Esophagus (tissue), 2 donors: ENCODE data around the gene MAP4K2. TPM values are rescaled to one million over a fixed set of nuclear protein-coding genes. Genes with fewer than 3 reads are reported as not detected.

Source experiments
- H3K27ac ChIP-seq, 2 donors: one replicate each; pipeline ENCODE4 v1.5.1; 2013; ENCODE audit warnings: low read depth in 2 of 2, mild to moderate bottlenecking in 2 of 2, inconsistent platforms in 1 of 2, low read length in 1 of 2, moderate library complexity in 1 of 2
- H3K27me3 ChIP-seq, 2 donors: one replicate each; pipeline ENCODE4 v1.6.1; 2013; ENCODE audit warnings: low read length in 2 of 2, control low read depth in 1 of 2, mild to moderate bottlenecking in 1 of 2; ENCODE audit not compliant: insufficient read depth in 2 of 2, control insufficient read depth in 1 of 2
- H3K36me3 ChIP-seq, 2 donors: one replicate each; pipeline ENCODE4 v1.6.1; 2013; ENCODE audit warnings: low read length in 1 of 2; ENCODE audit not compliant: control insufficient read depth in 2 of 2, insufficient read depth in 2 of 2
- H3K4me1 ChIP-seq, 2 donors: one replicate each; pipeline ENCODE4 v1.6.1; 2013; ENCODE audit warnings: low read length in 1 of 2; ENCODE audit not compliant: control insufficient read depth in 2 of 2, insufficient read depth in 2 of 2
- H3K4me3 ChIP-seq, 2 donors: one replicate each; pipeline ENCODE4 v1.5.1; 2013; ENCODE audit warnings: low read length in 2 of 2, mild to moderate bottlenecking in 2 of 2, low read depth in 1 of 2, moderate library complexity in 1 of 2
- H3K9me3 ChIP-seq, 2 donors: one replicate each; pipeline ENCODE4 v1.6.1; 2013; ENCODE audit warnings: mild to moderate bottlenecking in 2 of 2, low read depth in 1 of 2, low read length in 1 of 2, moderate library complexity in 1 of 2; ENCODE audit not compliant: control insufficient read depth in 2 of 2, insufficient read depth in 1 of 2
- WGBS, 2 donors: extraction: QIAGEN DNeasy Blood & Tissue Kit; methylation state at CpG; one replicate each; pipeline ENCODE4 v1.1.7; 2013; 5-methylcytosine and 5-hydroxymethylcytosine counted together
- polyA plus RNA-seq, 2 donors: library from polyadenylated mRNA; stranded (reverse); fragments of 200-250 nt; gene quantifications; one replicate each; pipeline ENCODE4 v1.2.3, GENCODE V29; 2013
- donor health status: healthy with polysubstance abuse.
- donor health status: Bipolar disorder and iron deficiency.

The MAP4K2 gene
- polyA plus RNA-seq, 2 donors = 4.7 to 7.5 TPM

DNA sequence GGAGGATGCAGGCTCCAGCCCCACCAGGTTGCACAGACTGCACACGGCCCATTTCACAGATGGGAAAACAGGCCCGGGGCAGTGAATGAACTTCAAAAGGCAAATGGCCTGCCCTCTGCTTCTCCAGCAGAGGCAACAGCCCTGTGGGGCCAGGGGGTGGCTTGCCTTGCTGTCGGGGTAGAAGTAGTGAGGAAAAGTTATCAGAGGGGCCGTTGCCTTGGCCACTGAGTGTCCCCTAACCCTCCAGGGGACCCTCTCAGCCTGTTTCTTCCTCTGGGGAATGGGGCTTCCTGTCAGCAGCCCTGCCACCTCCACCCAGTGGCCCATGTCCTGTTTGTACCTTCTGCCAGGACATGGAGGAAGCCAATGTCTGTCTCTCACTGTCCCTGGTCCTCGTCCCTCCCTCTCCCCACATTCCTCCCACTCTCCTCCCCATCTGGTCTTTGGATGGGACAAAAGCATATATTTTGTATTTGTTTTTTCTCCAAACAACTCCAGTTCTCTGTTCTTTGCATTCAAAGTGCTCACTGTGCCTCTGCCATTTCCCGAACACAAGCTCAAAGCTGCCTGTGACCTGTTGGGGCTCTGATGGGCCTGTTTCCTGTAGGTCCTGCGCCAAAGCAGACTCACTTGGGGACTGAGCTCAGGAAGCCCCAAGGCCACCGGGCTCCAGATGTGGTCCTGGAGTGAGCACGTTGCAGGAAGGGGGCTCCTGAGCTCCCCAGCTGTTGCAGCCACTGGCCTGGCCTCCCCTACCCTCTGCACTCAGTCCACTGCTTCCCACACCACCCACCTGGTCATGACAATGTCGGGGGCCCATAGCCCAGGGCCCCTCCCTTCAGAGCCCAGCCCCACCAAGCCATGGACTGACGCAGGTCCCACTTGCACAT lies 9.5 kb downstream of the MAP4K2 start:
- Histone ChIP-seq H3K36me3 (peaks cover 0 to 23% of the 10 kb centered on the region in 2 donors), H3K9me3 (no peaks in the 10 kb centered on the region), H3K4me3 (no peak overlapping the region), H3K27me3 (no peaks in the 10 kb centered on the region), H3K27ac (no peak overlapping the region), H3K4me1 (no peaks in the 10 kb centered on the region)
- 74% methylated on average over 11 of the region's 11 CpGs for WGBS, 2 donors

DNA sequence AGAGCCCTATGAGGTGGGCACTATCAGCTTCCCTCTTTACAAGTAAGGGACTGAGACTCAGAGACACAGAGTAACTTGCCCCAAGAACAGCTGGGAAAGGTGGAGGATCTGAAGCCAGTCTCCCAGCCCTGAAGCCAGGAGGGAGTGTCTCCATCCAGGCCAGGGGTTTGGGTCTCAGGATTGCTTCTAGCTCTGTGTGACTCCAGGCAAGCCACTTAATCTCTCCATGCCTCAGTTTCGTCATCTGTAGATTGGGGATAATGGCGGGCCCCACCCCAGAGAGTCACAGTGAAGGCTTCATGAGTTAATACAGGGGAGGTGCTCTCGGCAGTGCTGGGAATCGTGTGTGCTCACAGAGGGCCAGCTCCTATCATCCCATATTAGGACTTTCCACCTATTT lies 10.5 kb downstream of the MAP4K2 start:
- H3K27me3 ChIP-seq = no peaks in the 10 kb centered on the region
- H3K36me3 ChIP-seq = peaks cover 0 to 23% of the 10 kb centered on the region in 2 donors
- H3K9me3 ChIP-seq = no peaks in the 10 kb centered on the region
- H3K27ac ChIP-seq = no peak overlapping the region
- 86 to 92% methylated on average over 4 of the region's 4 CpGs for WGBS, 2 donors
- no peaks in the 10 kb centered on the region for H3K4me1 ChIP-seq
- H3K4me3 ChIP-seq = no peak overlapping the region

DNA sequence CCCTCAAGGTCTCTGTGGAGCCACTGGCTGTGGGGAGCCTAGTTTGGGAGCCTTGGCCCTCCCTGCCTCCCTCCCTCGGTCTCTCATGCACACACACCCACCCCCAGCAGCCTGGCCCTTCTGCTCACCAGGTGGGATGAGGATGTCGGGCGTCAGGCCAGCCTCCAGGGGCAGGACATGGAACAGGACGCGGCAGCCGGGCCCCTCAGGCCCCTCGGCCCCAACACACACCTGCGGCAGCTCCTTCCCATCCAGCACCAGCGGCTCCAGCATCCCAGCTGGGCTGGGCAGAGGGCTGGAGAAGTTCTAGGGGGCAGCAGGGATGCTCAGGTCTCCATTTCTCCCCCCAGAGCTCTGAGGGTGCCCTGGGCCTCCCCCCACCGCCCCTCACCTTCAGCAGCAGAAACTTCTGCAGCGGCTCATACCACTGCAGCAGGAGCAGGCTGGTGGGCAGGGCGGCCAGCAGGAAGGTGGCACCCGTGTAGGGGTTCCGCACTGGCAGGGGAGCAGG lies 11.2 kb downstream of the MAP4K2 start:
- Histone ChIP-seq H3K4me3 (no peak overlapping the region), H3K27me3 (no peaks in the 10 kb centered on the region), H3K27ac (no peak overlapping the region), H3K4me1 (no peaks in the 10 kb centered on the region), H3K36me3 (peaks cover 0 to 19% of the 10 kb centered on the region in 2 donors), H3K9me3 (no peaks in the 10 kb centered on the region)
- WGBS, 2 donors = 85 to 91% methylated on average over 14 of the region's 14 CpGs

DNA sequence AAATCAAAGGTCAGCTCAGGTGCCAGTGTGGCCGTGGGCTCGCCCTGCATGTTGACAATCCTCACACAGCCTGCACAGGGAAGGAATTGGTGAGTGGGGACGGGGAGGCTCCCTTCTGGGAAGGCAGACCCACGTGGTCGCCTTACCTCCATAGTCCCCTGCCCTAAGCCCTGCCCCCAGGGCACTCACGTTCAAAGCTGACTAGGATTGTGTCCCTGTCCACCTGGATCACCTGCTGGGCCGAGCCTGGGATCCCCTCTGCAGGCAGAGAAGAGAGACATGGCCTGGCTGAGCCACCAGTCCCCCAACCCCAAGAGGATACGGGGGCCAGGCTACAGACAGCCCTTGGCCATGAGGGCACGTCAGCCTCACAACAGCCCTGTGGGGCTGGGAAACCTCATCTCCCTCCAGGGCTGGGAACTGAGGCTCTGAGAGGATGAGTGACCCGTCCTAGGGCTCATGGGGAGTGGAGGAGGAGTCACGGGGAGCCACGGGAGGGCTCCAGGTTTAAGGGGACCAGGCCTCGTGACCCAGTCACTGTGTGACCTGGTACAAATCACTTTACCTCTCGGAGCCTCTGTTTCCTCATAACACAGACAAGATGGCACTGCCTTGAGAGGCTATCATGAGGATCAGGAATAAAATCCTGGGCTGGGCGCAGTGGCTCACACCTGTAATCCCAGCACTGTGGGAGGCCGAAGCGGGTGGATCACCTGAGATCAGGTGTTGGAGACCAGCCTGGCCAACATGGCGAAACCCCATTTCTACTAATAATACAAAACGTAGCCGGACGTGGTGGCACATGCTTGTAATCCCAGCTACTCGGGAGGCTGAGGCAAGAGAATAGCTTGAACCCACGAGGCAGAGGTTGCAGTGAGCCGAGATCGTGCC lies 12.6 kb downstream of the MAP4K2 start:
- H3K36me3 ChIP-seq = peaks cover 0 to 12% of the 10 kb centered on the region in 2 donors
- no peaks in the 10 kb centered on the region for H3K27me3 ChIP-seq
- 87 to 90% methylated on average over 25 of the region's 25 CpGs for WGBS, 2 donors
- no peak overlapping the region for H3K4me3 ChIP-seq
- H3K4me1 ChIP-seq = no peaks in the 10 kb centered on the region
- no peak overlapping the region for H3K27ac ChIP-seq
- no peaks in the 10 kb centered on the region for H3K9me3 ChIP-seq

DNA sequence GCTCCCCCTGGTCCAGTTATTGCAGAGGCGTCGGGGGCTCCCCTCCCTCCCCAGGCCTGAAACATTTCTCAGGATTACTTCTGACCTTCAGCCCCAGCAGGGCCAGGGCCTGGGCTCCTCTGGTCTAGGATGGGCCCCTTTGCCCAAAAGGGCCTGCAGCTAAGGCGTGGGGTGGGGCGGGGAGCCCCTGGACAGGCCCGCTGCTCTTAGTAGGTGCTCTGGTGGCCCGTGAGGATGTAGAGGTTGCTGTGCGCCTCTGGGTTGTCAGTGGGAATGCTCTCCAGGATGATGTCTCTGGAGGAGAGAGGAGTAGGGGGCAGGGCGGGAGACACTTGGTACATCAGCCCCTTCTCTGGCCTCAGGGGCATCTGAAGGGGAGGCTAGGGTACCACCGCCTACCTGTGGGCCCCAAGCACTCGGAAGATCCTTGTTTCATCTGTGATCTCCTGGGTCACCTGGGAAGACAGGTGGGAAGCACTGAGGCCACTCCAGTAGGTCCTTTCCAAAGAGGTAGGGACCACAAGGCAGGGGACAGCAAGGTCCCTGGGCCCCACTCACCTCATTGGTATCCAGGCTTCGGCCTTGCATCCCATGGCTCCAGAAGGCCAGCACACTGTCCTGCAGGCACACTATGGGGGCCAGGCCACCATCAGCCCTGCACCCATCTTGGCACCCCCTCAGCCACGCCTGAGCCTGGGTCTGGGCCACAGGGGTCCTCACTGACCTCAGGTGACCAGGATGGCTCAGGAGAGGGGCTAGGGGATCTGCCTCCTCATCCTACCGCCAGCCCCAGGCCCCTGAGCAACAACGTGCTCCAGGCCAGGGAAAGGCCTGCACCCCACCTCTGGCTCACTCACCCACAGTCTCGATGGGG lies 13.4 kb downstream of the MAP4K2 start:
- Histone ChIP-seq H3K4me1 (no peaks in the 10 kb centered on the region), H3K27ac (no peak overlapping the region), H3K9me3 (no peaks in the 10 kb centered on the region), H3K36me3 (peaks cover 0 to 12% of the 10 kb centered on the region in 2 donors), H3K4me3 (no peak overlapping the region), H3K27me3 (no peaks in the 10 kb centered on the region)
- 89 to 91% methylated on average over 15 of the region's 15 CpGs for WGBS, 2 donors

DNA sequence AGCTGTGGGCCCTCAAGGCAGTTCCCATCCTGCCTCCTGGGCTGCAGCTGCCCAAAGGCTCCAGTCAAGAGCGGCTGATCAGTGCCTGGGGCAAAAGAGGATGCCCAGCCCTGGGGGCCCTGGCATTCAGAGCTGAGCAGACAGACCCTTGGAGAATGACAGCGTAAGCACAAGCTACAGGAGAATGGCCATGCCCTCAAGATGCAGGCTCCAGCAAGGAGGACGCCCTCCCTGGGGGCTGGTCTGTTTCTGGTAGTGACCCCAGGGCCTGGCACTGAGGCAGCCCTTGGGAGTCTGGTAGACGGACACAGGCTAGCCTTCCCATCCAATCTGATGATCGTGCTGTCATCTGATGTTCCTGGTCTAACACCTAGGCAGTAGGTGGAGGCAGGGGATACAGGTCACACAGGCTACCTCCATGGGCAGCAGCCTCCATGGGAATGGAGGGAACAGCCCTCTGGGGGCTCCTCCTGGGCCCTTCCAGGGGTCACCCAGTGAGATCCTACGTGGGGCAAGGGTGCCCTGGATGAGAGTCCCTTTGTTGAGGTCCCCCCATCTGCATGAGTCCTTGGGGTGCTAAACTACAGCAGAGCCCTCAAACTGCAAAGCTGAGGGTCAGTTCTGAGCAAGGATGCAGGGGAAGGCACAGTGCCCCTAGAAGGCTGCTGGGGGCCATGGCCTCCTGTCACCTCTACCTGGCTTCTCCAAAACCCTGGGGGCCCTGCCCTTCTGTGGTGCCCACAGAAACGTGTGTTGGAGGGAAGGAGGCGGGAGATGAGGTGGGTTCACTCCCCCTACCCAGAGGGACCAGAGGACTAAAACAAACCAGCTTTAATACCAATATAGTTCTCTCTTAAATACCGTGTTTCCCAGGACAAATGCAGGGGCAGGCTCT lies 14.4 kb downstream of the MAP4K2 start:
- no peak overlapping the region for H3K4me3 ChIP-seq
- no peak overlapping the region for H3K27ac ChIP-seq
- no peaks in the 10 kb centered on the region for H3K27me3 ChIP-seq
- no peaks in the 10 kb centered on the region for H3K9me3 ChIP-seq
- H3K36me3 ChIP-seq = peaks cover 0 to 12% of the 10 kb centered on the region in 2 donors
- WGBS, 2 donors = 83 to 85% methylated on average over 9 of the region's 9 CpGs
- no peaks in the 10 kb centered on the region for H3K4me1 ChIP-seq

DNA sequence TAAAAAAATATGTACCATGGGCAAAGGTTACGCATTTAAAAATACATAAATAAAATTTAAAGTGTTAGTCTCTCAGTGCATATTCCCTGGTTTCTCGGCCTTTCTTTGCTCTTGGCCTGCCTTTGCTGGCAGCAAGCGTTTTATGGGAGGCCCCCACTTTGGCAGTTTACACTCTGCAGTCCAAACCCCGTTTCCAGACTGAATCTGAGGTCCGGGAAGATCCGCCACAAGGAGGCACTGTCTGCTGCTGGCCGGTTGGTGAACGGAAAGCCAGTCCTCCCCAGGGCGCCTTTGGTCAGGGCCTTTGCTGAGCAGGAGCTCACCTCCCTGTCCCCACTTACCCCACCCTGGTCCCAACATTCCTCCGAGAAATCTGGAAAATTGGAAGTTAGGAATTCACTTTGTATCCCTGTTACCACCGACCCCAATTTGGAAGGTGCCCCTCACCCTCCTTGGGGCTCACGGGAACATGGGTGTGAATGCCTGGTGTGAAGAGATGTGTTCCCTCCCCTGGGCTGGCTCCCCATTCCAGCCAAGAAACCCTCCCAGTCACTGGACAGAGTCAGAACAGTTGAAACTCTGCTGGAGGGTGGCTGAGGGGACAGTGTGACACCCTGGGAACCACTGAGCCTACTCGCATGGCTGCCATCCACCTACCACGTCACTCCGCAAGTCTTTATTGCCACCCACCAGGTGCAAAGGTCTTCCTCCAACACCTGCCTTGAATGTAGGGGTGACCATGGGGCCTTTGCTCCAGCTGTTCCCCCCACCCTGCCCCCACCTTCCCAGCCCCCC lies 15.3 kb downstream of the MAP4K2 start:
- no peaks in the 10 kb centered on the region for H3K27me3 ChIP-seq
- no peak overlapping the region for H3K27ac ChIP-seq
- H3K9me3 ChIP-seq = no peaks in the 10 kb centered on the region
- H3K4me1 ChIP-seq = no peaks in the 10 kb centered on the region
- peaks cover 0 to 12% of the 10 kb centered on the region in 2 donors for H3K36me3 ChIP-seq
- H3K4me3 ChIP-seq = no peak overlapping the region
- 44% methylated on average over 15 of the region's 15 CpGs for WGBS, 2 donors

DNA sequence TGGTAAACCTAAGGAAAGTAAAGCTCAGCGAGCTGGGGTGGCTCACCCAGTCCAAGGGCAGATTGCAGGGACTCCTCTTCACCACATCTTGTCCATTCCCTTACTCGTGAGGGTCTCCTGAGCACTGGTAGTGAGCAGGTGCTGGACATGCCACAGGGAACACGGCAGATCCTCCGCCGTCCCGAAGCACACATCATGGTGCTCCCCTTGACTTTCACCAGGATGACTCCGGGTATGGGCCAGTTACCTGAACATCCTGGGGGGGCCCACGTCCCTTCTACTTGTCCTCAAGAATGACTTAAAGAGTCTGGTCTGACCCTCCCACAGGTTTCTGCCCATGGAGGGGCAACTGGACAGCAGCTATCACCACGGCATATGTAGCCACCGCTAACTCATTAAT lies 16.7 kb downstream of the MAP4K2 start:
- peaks cover 0 to 7% of the 10 kb centered on the region in 2 donors for H3K36me3 ChIP-seq
- H3K4me1 ChIP-seq = no peaks in the 10 kb centered on the region
- no peaks in the 10 kb centered on the region for H3K27me3 ChIP-seq
- 91 to 95% methylated on average over 10 of the region's 10 CpGs for WGBS, 2 donors
- no peak overlapping the region for H3K4me3 ChIP-seq
- H3K9me3 ChIP-seq = no peaks in the 10 kb centered on the region
- no peak overlapping the region for H3K27ac ChIP-seq
